ENCODE data around the gene RANBP3.
"Not testable (repeated sequence)": the region's sequence is repeated elsewhere in the genome, so short reads cannot be mapped to it uniquely, and the experiment has no call there.

RANBP3 gene, protein sequence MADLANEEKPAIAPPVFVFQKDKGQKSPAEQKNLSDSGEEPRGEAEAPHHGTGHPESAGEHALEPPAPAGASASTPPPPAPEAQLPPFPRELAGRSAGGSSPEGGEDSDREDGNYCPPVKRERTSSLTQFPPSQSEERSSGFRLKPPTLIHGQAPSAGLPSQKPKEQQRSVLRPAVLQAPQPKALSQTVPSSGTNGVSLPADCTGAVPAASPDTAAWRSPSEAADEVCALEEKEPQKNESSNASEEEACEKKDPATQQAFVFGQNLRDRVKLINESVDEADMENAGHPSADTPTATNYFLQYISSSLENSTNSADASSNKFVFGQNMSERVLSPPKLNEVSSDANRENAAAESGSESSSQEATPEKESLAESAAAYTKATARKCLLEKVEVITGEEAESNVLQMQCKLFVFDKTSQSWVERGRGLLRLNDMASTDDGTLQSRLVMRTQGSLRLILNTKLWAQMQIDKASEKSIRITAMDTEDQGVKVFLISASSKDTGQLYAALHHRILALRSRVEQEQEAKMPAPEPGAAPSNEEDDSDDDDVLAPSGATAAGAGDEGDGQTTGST

DNA sequence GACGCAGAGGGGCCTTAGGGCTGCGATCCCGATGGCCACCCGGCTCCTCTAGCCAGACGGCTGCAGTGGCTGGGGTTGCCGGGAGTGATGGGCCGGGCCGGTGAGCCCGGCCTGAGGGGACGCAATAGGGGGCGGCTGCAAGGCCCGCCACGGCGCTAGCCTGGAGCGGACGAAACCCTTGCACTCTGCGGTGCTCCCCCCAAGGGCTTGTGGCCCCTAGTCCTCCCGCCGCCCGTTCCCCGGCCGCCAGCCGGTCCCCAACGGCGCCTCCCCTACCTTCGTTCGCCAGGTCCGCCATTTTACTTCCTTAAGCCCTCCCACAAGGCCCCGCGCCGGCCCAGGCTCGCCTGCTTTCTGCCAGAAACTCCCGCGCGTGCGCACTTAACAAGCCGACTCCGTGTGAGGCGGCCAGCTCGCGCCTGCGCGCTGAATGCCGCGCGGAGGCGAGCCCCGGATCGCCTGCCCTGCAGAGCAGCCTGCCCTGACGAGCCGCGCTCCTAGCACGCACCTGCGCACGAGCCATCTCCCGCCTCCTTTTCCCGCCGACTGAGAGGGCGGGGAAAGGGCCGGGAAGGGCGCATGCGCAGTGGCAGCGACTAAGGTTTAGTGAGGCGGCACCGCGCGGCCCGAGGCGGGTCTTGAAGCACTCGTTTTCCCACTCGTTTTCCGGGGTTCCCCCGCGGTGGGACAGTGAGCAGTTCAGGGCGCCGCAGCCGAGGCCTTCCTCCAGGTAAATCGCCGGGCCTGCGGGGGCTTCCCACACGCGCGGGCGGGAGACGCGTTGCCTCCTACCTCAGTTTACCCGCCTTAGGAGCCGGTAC, at the start of gene RANBP3:
RANBP3 (minus strand) TSS at position 356 of the 821 bp plus-strand sequence; CDS start at position 298, 58 bp downstream.
- DNase-seq (ENCODE audit: low read depth in 2 of 2), result peak; percentile 94 to 98

DNA sequence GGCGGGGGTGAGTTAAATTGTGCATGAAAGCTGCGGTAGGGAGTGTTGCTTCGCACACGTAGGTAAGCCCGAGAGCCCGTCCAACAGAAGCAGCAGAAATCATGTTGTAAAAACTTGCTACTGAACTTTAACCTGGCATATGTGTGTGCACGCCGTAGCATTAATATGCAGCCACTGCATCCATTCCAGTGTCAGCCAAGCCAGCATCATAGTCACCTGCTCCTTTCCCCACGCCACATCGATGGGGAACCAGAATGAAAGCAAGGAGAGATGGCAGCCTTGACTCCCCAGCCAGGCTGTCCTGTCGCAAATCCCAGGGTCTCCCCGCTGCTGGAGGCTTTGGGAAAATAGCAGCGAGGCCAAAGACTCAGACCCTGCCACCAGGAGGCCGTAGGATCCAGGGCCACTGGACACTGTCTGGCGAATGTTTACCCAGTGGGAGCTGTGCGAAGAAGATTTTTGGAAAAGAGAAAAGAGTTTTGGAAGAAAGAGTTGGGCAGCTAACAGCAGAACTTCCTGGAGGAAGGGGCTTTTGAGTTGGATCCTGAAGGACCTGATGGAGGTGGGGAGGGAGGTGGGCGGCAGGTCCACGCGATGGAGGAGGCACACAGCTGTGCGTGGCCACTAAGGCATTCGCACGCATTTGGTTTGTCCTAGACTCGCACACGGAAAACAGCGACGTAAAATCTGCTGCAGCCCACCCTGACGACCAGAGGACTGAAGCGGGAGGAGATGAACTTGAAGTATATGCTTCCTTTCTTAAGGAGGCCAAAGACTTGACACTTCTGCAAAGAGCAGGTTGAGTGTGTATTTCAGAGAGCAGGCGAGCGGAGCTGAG, 48.7 kb upstream of the RANBP3 start:
- DNase-seq (ENCODE audit: low read depth in 2 of 2), result no peak

DNA sequence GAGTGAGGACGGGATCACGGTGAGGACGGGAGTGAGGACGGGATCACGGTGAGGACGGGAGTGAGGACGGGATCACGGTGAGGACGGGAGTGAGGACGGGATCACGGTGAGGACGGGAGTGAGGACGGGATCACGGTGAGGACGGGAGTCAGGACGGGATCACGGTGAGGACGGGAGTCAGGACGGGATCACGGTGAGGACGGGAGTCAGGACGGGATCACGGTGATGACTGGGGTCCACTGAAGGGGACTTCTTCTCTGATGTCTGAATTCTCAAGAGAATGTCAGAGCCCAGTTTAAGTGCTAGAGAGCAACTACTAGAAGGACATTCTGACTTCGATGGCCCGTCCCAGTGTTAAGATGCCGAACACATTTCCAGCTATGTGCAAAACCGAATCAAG, 46.8 kb upstream of the RANBP3 start:
- DNase-seq (ENCODE audit: low read depth in 2 of 2), result not testable (repeated sequence)

DNA sequence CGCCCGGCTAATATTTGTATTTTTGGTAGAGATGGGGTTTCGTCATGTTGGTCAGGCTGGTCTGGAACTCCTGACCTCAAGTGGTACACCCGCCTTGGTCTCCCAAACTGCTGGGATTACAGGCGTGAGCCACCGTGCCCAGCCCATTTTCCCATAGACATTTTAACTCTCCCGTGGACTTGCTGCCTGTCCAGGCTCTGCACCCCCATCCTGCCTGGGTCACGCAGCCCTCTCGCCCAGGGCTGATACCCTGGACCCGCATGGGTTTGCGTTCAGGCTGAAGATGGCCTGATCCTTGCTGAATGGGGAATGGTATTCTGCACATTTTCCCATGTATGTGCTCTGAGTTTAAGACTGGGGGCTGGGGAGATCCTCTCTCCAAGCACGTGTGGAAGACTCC, 46.0 kb upstream of the RANBP3 start:
- no peak for DNase-seq (ENCODE audit: low read depth in 2 of 2)

DNA sequence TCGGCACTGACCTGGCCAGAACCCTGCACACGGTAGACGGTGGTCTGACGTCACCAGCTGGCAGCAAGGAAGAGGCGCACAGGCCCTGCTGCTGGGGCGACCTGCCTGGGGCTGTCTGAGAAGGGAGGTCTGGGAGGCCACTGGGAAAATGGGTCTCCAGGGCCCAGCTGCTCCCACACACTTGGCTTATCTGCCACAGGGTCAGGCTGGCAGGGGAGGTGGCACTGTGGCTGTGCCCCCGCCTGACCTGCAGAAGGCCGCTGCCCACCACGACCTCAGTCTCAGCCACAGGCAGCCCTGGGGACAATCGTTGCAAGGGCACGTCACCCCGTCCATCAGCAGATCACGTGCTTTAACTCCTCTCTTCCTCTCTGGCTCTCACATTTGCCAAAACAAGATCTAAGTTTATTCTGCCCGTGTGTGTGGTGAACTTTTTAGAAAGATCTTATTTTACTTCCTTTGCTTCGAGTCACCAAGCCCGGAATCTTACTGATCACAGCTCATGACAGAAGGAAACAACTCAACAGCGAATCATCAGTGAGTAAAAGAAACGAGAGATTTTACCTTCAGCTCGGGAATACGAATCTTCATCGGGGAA, 45.2 kb upstream of the RANBP3 start:
- DNase-seq (ENCODE audit: low read depth in 2 of 2), result no peak

DNA sequence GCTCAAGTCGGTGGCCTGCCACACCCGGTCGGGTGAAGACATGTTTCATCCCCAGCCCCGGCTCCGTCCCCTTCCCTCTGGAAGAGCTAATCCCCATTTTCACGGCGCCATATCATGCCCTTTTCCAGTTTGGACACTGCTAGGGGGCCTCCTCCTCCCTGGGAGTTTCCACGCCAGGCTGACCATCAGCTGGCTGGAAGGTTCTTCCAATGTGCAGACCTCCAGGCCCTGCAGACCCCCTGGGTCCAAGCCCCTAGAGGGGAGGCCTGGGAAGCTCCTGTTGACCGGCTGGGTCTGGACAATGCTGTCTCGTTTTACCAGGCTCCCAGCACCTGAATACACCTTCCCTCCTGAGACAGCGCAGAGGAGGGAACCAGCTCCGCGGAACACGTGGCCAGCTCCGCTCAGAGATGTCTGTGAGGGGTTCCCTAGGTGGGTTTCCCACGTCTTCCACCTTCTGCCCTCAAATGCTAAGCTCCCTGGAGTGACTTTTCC, 44.7 kb upstream of the RANBP3 start:
- no peak for DNase-seq (ENCODE audit: low read depth in 2 of 2)

DNA sequence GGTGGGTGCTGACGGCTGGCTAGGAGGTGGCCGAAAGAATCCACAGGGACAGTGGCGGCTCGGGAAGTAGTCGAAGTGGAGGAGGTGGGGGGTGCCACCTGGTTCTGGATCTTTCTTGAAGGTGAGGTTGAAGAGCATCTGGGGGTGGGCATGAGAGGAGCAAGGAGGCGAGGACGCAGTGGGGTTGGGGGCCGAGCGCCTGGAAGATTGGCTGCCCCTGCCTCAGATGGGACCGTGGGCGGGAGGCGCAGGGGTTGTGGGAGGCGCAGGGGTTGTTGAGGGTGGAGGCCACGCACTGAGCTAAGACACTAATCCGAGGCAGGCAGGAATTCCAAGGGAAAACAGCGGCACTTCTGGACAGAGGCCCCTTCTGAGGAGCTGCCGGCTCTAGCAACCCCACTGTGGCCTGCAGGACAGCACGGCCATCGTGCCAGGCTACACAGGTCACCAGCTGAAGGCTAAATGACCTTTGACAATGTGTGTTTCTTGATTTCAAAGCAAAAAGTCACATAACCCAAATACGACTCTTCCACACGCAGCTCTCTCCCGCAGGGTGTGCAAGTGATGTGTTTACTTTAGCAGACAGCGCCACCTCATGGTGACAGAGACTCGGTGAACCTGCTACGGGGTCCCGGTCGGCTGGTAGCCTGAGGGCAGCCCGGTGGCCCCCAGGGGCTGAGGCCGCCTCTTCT, 44.1 kb upstream of the RANBP3 start:
- DNase-seq (ENCODE audit: low read depth in 2 of 2), result peak; percentile 75 to 79

DNA sequence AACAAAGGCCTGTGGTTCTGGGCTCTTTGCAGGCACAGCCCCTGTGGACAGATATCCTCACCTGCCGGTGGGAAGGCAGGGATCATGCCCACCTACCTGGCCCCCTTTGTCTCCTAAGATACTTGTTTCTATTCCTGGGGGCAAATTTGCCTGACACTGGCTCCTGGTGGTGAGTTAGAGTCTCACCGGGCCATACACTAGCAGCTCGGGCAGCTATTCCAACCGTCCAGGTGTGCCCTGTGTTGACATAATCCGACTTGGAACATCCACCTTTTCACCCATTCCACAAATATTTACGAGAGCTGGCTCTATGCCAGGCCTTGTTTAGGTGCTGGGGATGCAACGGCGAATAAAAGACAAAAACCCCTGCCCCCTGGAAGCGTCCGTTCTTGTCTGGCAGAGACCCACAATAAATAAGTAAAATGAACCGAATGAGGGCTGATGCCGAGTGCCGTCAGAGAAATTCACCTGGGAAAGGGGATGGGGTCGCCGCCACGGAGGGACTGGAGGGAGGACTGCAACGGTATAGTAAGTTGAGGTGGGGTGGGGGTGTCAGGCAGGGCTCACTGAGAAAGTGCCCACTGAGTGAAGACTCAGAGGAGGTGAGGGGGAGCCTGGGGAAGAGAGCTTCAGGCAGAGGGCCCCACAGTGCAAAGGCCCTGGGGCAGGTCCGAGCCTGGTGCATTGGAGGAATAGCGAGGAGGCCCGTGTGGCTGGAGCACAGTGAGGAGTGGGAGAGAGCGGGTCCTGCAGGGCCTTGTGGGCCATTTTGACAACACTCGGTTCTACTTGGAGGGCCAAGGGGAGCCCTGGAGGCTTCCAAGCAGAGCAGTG, 43.2 kb upstream of the RANBP3 start:
- no peak for DNase-seq (ENCODE audit: low read depth in 2 of 2)

DNA sequence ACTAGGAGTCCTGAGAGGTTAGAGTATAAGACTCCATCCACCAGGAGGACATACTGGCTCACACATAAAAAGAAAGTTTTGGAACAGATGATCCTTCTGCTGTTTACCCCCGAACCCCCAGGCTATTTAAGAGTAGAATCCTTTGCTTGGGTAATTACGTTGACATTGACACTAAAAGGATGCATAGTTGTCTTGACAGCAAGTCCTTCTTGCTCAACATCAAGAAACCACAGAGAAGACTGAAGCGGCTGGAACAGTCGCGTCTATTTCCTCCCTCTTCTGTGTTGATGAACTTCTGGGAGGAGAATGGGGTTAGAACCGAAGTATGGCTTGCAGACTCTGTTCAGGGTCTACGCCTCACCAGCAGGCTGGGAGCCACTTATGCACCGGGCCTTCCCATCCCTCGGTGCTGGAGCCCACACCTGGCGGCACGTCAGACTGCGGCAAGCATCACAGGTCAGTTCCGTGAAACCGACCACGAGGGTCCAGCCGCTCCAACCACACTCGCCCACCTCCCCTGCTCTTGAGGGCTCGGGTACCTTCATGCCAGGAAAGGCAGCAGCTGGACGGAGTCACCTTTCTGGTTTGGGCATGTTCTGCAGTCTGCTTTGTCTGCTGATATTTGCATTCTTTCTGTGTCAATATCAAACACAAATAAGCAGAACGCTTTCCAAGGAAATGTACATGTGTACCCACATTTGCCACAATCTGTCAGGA, 42.4 kb upstream of the RANBP3 start:
- no peak for DNase-seq (ENCODE audit: low read depth in 2 of 2)

DNA sequence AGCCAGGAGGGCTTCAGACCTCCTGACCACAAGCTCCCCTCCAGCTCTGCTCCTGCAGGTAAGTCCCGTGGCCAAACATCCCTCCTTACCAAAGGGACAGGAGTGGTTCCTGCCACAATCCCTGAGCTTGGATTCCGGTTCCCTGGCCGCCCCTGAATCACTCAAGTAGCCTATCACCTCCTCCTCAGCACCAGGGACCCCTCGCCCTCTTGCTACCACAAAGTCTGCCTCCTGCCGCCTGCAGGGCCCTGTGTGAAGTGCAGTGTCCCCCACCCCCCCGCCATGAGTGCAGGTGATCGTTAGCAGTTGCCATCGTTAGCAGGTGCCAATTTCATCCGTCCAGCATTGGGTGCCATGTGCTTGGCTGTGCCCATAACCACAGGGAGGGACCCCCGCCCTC, 40.8 kb upstream of the RANBP3 start:
- no peak for DNase-seq (ENCODE audit: low read depth in 2 of 2)

DNA sequence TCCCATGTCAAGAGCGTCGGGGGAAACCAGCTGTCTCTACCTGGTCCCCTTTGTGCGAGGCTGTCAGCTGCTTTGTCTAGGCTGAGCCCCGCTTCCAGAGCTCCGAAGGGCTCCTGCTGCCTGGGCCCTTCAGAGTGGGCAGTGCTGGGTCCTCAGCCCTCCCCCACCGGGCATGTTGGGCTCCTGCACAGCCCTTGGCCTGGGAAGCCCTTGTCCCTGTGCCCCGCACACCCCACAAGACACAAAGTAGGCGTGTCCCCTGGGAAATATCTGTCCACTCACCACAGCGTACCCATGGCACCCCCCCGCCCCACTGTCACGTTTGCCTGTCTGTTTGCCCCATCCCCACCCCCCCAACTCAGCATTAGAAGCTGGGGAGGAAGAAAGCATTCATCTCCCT, 39.6 kb upstream of the RANBP3 start:
- no peak for DNase-seq (ENCODE audit: low read depth in 2 of 2)

DNA sequence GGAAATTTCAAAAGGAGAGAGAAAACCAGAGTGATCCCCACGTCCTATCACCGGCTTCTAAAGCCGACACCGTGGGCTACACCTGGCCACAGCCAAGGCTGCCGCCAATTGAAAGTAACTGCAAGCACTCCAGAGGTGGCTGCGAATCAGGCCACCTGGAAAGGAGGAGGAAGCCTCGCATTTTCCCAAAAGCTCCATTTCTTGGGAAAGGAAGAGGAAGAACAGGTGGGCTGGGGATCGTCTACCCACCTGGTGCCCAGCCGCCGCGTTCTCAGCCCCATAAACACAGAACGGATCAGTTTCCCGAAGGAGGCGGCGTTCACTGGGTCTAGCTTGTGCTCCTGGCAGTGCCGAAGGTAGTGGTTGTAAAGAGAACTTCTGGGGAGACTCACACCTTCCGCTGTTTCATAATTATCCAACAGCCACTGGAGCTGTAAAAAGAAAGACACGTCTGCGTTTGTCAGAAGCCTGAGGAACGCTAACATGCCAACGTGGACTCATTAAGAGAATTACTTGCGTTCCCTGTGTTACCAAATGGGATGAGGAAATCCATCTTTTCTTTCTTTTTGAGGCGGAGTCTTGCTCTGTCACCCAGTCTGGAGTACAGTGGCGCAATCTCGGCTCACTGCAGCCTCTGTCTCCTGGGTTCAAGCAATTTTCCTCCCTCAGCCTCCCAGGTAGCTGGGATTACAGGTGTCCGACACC, 38.1 kb upstream of the RANBP3 start:
- no peak for DNase-seq (ENCODE audit: low read depth in 2 of 2)

DNA sequence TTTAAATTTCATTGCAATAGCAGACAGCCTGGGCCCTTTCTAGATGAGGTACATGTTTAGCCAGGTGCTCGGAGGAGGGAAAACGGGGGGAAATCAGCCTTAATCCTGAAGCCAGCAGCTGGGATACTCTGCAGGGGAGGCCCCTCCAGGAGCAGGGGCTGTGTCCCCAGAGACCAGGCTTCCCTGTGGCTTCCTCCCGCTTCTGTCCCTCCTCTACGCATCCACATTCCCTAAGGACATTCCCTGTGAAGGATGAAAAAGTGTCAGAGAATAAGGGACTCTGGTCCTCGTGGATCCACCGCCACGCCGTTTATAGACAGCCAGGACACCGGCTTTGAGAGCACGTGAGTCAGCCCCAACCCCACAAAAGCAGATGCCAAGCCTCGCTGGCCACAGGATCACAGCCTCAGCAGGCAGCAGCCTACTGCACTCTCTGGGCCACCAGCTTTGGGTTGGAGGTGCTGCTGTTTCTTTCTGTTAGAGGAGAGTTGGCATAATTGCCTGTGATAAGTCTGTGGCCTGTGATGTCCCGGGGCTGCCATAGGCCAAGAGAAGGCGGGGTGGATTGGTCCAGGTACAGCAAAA, 36.7 kb upstream of the RANBP3 start:
- no peak for DNase-seq (ENCODE audit: low read depth in 2 of 2)

DNA sequence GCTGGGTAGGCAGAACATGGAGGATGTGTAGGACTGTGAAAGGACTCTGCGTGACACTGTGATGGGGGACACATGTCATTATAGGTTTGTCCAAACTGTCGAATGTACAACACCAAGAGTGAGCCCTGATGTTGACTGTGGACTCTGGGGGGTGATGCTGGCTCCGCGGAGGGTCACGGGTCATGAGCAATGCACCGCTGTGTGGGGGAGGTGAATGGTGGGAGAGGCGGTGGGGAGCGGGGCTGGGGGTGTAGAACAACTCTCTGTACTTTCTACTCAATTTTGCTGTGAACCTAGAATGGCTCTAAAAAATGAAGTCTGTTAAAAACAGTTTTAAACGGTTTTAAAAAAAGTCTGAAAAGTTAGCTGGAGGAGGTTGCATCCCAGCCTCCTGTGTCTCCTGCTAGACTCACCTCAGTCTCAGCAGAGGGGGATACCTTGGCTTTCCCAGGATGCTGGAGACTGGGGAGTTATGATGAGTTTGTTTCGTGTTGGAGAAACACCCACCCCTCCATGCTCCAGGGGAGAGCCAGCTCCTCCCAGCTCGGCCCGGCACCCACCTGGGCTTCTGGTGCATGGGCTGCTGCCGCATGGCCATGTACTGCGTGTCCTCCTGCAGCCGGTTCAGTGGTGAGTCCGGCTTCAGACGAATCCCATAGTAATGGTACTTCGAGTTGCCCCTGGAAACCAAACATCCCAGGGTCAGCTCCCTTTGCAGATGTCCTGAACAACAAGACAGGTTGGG, 34.7 kb upstream of the RANBP3 start:
- DNase-seq (ENCODE audit: low read depth in 2 of 2), result no peak

DNA sequence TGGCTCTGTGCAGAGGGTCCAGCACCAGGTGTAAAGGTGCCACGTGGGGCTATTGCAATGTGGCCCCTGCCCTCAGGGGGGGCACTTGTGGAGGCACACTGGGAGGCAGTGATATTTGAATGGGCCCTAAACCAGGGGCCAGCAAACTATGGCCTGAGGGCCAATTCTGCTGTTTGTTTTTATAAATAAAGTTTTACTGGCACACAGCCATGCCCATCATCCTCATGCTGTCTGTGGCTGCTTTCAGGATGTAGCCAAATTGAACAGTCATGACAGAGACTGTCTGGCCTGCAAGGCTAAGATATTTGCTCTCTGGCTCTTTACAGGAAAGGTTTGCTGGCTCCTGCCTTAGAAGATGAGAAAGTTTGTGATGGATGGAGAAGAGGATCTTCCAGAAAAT, 33.9 kb upstream of the RANBP3 start:
- no peak for DNase-seq (ENCODE audit: low read depth in 2 of 2)

DNA sequence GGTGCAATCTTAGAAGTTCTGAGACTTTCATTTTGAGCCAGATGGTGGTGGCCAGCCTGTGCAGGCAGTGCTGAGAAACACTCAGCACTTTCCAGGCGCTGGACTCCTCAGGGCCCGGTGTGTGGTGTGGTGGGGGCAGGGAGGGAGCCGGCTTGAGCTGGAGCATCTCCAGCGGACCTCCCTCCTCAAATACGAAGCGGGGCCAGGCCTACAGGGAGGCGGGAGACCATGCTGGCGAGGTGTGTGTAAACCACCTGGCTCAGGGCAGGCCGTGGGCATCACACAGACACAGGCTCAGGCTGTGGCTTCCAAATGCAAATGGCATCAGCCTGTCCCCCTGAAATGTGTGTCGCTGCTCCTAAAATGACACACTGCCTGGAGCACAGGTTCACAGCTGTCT, 33.3 kb upstream of the RANBP3 start:
- no peak for DNase-seq (ENCODE audit: low read depth in 2 of 2)

DNA sequence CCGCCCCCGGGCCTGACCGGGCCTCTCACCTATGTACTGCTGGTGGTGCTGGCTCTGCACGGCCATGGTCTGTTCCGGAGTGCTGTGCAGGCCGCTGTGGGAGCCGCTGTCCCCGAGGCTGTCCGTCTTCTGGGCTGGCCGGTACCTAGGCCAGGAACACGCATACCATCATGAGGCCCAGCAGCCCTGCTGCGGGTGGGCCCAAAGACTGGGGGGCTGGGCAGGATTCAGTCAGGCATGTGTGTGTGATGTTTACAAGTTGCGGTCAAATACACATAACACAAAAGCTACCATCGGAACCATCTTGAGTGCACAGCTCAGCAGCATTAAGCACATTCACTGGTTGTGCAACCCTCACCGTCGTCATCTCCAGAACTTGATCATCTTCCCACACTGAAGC, 32.2 kb upstream of the RANBP3 start:
- no peak for DNase-seq (ENCODE audit: low read depth in 2 of 2)

Measured in stimulated activated CD4-positive, alpha-beta T cell treated with anti-CD3 and anti-CD28 coated beads, Interleukin-4, amount 100 ng/mL, for 48 hours (primary cell).